Right cardiac atrium (tissue), 5 donors: ENCODE data around the gene HOXD3. TPM values are rescaled to one million over a fixed set of nuclear protein-coding genes. Genes with fewer than 3 reads are reported as not detected.

ENCODE experiments used
- ATAC-seq, 2 donors: fragments of 200-7000 bp; cut with Tn5 transposase; one replicate each; pipeline versions ENCODE4 v1.8.0 to v1.9.1; 2020; ENCODE audit warnings: moderate library complexity in 2 of 2, mild to moderate bottlenecking in 1 of 2
- DNase-seq, 3 donors: peaks; one replicate each; pipeline ENCODE4 v3.0.0-alpha.2; 2020
- H3K27ac ChIP-seq: one replicate; pipeline ENCODE4 v1.5.1; 2013; ENCODE audit warnings: mild to moderate bottlenecking, low read length, control low read depth, moderate library complexity
- H3K27me3 ChIP-seq: one replicate; pipeline ENCODE4 v1.6.1; 2013; ENCODE audit not compliant: control insufficient read depth, insufficient read depth
- H3K4me1 ChIP-seq: one replicate; pipeline ENCODE4 v1.6.1; 2013; ENCODE audit warnings: low read length; ENCODE audit not compliant: control insufficient read depth, insufficient read depth
- H3K4me3 ChIP-seq: one replicate; pipeline ENCODE4 v1.5.1; 2013; ENCODE audit warnings: low read length, control low read depth
- H3K9me3 ChIP-seq: one replicate; pipeline ENCODE4 v1.6.1; 2013; ENCODE audit warnings: low read length; ENCODE audit not compliant: control insufficient read depth
- WGBS: extraction: QIAGEN DNeasy Blood & Tissue Kit; methylation state at CpG from one replicate; pipeline ENCODE4 v1.1.7; 2013; 5-methylcytosine and 5-hydroxymethylcytosine counted together
- intact Hi-C, 4 donors: fragments of 100-400 bp; cut with DNase I; formaldehyde crosslinking; loops; one replicate each; pipeline versions ENCODE4 v1.11.0 to v1.14.0; 2022 to 2023
- polyA plus RNA-seq: library from polyadenylated mRNA; stranded (reverse); fragments of 200-250 nt; gene quantifications from one replicate; pipeline ENCODE4 v1.2.3, GENCODE V29; 2013
- total RNA-seq, 4 donors: library from RNA; stranded (reverse); fragmentation: NEBNext Ultra II Directional; extraction: Animal tissue kit (Norgen Biotek cat#: 25700); gene quantifications; one replicate each; pipeline ENCODE4 v1.2.1, GENCODE V29; 2021
- donor health status: healthy with polysubstance abuse.
- donor health status: DM: no; HTN: yes; CAD: no.
- donor health status: DM: no; HTN: no; CAD: no.
- donor health status: DM: no; HTN: yes; CAD: no; lungs with severe emphysema.
- donor health status: DM: yes; HTN: yes; CAD: no.

Gene HOXD3
- total and polyA plus RNA-seq, 5 donors: 0.16 TPM; not detected in 4

- H3K9me3 ChIP-seq: no peaks in the 10 kb centered on the region
- peaks cover 5% of the 10 kb centered on the region for H3K4me1 ChIP-seq
- H3K27me3 ChIP-seq: no peaks in the 10 kb centered on the region
- H3K4me3 ChIP-seq: no peak overlapping the region
- ATAC-seq: no peak
- 21% methylated on average over 22 of the region's 22 CpGs for WGBS
- H3K27ac ChIP-seq: no peak overlapping the region
- DNase-seq: no peak
- intact Hi-C loops: no loop called here
These were observed 4.1 kb downstream of the HOXD3 start for GRCh38 chr2:176160986-176161824.

GRCh38 chr2:176161825-176162626 lies 4.9 kb downstream of the HOXD3 start:
- H3K27me3 ChIP-seq: no peaks in the 10 kb centered on the region
- WGBS: 10% methylated on average over 22 of the region's 22 CpGs
- peaks cover 5% of the 10 kb centered on the region for H3K4me1 ChIP-seq
- no peak for DNase-seq
- no peaks in the 10 kb centered on the region for H3K9me3 ChIP-seq
- intact Hi-C loops: no loop called here
- no peak for ATAC-seq
- H3K4me3 ChIP-seq: no peak overlapping the region
- H3K27ac ChIP-seq: no peak overlapping the region

GRCh38 chr2:176162911-176163671 lies 6.0 kb downstream of the HOXD3 start:
- Histone ChIP-seq H3K4me3 (no peak overlapping the region), H3K4me1 (peaks cover 5% of the 10 kb centered on the region), H3K27me3 (peaks cover 3% of the 10 kb centered on the region), H3K27ac (no peak overlapping the region), H3K9me3 (no peaks in the 10 kb centered on the region)
- DNase-seq: no peak
- no peak for ATAC-seq
- 8% methylated on average over 29 of the region's 29 CpGs for WGBS
- intact Hi-C loops: no loop called here

GRCh38 chr2:176163672-176164056 lies 6.6 kb downstream of the HOXD3 start:
- H3K4me1 ChIP-seq: peaks cover 5% of the 10 kb centered on the region
- DNase-seq (no peak), ATAC-seq (no peak)
- 14% methylated on average over 12 of the region's 12 CpGs for WGBS
- intact Hi-C loops: no loop called here
- H3K4me3 ChIP-seq: no peak overlapping the region
- peaks cover 3% of the 10 kb centered on the region for H3K27me3 ChIP-seq
- no peak overlapping the region for H3K27ac ChIP-seq
- H3K9me3 ChIP-seq: no peaks in the 10 kb centered on the region

GRCh38 chr2:176164201-176164600 lies 7.1 kb downstream of the HOXD3 start:
- intact Hi-C loops: no loop called here

GRCh38 chr2:176164611-176165369 lies 7.7 kb downstream of the HOXD3 start:
- no peak for DNase-seq
- H3K4me3 ChIP-seq: no peak overlapping the region
- ATAC-seq: no peak
- peaks cover under 1% of the 10 kb centered on the region for H3K4me1 ChIP-seq
- intact Hi-C loops: no loop called here
- H3K27ac ChIP-seq: no peak overlapping the region
- H3K27me3 ChIP-seq: peaks cover 6% of the 10 kb centered on the region
- H3K9me3 ChIP-seq: no peaks in the 10 kb centered on the region
- 9% methylated on average over 52 of the region's 52 CpGs for WGBS

More at GRCh38 chr2:176164201-176164600, 7.1 kb downstream of the HOXD3 start:
- ATAC-seq (no peak), DNase-seq (no peak)
- 19% methylated on average over 13 of the region's 13 CpGs for WGBS
- Histone ChIP-seq H3K9me3 (no peaks in the 10 kb centered on the region), H3K27ac (no peak overlapping the region), H3K4me3 (no peak overlapping the region), H3K27me3 (peaks cover 3% of the 10 kb centered on the region), H3K4me1 (peaks cover 5% of the 10 kb centered on the region)

GRCh38 chr2:176165370-176166050 lies 8.4 kb downstream of the HOXD3 start:
- Histone ChIP-seq H3K4me3 (no peak overlapping the region), H3K27me3 (peaks cover 11% of the 10 kb centered on the region), H3K4me1 (no peaks in the 10 kb centered on the region), H3K27ac (no peak overlapping the region), H3K9me3 (no peaks in the 10 kb centered on the region)
- intact Hi-C loops: no loop called here
- DNase-seq: no peak
- ATAC-seq: no peak
- WGBS: 8% methylated on average over 26 of the region's 26 CpGs

GRCh38 chr2:176166272-176166671 lies 9.2 kb downstream of the HOXD3 start:
- DNase-seq (no peak), ATAC-seq (no peak)
- peaks cover 11% of the 10 kb centered on the region for H3K27me3 ChIP-seq
- no peak overlapping the region for H3K4me3 ChIP-seq
- H3K27ac ChIP-seq: no peak overlapping the region
- 37% methylated on average over 2 of the region's 2 CpGs for WGBS
- no peaks in the 10 kb centered on the region for H3K9me3 ChIP-seq
- intact Hi-C loops: no loop called here
- H3K4me1 ChIP-seq: no peaks in the 10 kb centered on the region

- ATAC-seq: no peak
- WGBS: 80% methylated on average over 1 of the region's 1 CpG
- Histone ChIP-seq H3K27me3 (peaks cover 11% of the 10 kb centered on the region), H3K9me3 (no peaks in the 10 kb centered on the region), H3K27ac (no peak overlapping the region), H3K4me1 (no peaks in the 10 kb centered on the region), H3K4me3 (no peak overlapping the region)
- no peak for DNase-seq
- intact Hi-C loops: no loop called here
These were observed 10.3 kb downstream of the HOXD3 start for GRCh38 chr2:176167398-176167797.

- peaks cover 11% of the 10 kb centered on the region for H3K27me3 ChIP-seq
- H3K9me3 ChIP-seq: no peaks in the 10 kb centered on the region
- WGBS: 78% methylated on average over 5 of the region's 5 CpGs
- intact Hi-C loops: no loop called here
- H3K4me3 ChIP-seq: no peak overlapping the region
- H3K4me1 ChIP-seq: no peaks in the 10 kb centered on the region
- H3K27ac ChIP-seq: no peak overlapping the region
- ATAC-seq (no peak), DNase-seq (no peak)
These were observed 12.1 kb downstream of the HOXD3 start for GRCh38 chr2:176169181-176169580.
